ENCODE measurements around the gene STX12.
"Not testable (repeated sequence)": the region's sequence is repeated elsewhere in the genome, so short reads cannot be mapped to it uniquely, and the experiment has no call there.

Gene STX12

DNA sequence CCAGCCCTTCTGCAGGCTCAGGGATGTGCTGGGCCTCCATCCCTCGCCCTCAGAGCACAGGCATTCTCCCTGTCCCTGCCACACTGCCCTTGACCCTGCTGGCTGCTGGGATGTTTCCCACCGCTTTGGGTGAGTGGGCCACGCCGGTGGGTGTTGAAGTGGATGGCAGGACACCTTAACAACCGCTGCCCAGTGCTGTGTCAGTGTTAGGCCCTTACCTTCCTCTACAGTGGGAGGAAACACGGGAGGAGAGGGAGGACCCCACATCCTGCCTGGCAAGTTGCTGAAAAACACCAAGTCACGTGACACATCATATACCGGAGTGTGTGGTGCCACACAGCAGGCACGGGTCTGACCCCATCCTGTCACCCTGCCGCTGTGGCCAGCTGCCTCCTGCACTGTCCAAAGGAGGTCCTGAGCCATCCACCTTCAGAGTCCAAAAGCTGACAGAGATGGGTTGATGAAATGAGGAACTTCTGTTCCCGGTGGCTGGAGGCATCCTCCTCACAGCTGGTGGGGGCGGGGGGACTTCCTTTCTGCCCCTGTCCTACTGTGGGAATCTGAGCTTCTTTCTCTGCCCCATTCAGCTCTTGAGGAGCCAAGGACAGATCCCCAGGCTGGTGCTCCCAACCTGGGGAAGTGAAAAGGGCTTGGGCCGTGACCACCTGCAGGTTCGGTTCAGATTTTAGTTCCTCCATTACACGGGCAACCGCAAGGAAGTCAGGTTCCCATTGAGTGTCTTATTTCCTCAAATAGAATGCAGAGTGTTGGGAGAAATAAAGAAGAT, 96.1 kb downstream of the STX12 start:
- DNase-seq (ENCODE audit: low spot score): peak; percentile 43

DNA sequence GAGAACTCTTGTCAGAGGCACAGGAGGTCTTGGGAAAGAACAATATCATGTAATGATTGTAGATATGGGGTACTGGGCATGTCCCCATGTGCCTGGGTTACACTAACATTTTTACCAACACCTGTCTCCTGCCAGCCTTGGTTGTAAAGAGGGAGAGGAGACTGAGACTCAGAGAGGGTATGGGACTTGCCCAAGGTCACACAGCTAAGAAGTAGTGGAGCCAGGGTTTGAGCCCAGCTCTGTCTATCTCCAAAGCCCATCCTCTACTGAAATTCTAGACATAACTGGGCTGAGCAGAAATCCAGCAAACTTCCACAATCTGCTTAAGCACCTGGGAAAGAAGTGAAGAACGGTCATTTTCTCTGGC, 96.7 kb downstream of the STX12 start:
- DNase-seq (ENCODE audit: low spot score): no peak

DNA sequence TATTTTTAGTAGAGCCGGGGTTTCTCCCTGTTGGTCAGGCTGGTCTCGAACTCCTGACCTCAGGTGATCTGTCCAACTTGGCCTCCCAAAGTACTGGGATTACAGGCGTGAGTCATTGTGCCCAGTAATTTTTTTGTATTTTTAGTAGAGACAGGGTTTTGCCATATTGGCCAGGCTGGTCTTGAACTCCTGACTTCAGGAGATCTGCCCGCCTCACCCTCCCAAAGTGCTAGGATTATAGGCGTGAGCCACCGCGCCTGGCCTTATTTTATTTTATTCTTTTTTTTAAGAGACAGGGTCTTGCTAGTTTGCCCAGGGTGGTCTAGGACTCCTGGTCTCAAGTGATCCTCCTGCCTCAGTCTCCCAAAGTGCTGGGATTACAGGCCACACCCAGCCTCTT, 98.1 kb downstream of the STX12 start:
- not testable (repeated sequence) for DNase-seq (ENCODE audit: low spot score)

DNA sequence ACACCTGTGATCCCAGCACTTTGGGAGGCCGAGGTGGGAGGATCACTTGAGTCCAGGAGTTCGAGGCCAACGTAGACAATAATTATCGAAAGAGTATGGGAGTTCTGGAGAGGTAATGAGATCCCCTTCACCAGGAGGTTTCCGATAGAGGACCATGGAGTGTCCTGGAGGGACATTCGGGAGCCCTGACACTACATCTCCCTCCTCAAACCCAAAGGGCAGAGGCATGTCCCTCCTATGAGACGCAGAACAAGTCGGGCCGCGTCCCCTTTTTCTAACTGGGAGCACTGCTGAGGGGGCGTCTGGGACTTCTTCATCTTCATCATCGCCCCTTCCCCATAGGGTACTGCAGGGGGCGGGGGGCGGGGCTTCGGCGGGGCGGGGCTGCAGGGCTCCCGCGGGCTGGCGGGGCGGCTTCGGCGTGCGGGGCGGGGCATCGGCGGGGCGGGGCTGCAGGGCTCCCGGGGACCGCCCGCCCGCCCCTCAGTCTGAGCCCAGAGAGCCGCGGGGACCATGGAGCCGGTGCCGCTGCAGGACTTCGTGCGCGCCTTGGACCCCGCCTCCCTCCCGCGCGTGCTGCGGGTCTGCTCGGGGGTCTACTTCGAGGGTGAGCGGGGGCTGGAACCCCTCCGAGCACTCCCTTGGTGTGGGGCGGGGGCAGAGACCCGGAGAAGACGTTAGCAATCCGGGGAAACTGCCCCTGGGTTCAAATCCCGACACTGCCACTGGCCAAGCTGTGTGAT, 99.2 kb downstream of the STX12 start, which contains the start of gene THEMIS2:
Gene THEMIS2, plus strand, starts transcription at position 486 of the 743 bp plus-strand sequence. Its CDS starts 28 bp downstream, at position 514.
- peak; percentile 79 for DNase-seq (ENCODE audit: low spot score)

DNA sequence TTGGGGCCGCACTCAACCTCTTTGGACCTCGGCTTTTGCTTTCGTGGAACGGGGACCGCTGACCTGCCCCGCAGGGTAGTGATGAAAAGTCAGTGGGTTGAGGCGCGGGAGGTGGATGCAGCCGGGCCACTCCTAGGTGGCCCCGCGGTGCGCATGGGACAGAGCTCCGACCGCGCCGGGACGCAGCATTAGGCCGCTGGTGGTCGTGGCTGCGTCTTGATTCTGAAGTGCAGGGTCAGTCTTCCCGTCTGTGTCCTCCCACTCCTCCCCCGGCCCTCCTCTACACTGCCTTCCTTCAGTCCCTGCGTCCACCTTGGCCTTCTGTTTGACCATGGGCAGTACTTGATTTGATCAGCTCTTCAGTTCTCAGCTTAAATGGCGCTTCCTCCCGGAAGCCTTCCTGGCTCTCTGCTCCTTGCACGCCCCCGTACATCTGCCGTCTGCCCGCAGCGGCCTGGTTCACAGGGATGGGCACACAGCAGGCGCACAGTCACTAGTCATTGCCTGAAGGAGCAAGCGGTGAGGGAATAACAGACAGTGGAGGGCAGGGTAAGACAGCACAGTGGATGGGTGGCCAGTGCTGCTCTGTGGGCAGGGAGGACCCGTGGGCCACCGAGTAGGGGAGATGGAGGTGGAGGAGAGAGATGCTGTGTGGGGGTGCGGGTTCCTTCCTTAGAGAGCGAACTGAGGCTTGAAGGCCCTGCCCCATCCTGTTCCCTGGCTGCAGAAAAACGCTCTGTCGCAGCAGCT, 100.0 kb downstream of the STX12 start:
- peak; percentile 63 for DNase-seq (ENCODE audit: low spot score)

DNA sequence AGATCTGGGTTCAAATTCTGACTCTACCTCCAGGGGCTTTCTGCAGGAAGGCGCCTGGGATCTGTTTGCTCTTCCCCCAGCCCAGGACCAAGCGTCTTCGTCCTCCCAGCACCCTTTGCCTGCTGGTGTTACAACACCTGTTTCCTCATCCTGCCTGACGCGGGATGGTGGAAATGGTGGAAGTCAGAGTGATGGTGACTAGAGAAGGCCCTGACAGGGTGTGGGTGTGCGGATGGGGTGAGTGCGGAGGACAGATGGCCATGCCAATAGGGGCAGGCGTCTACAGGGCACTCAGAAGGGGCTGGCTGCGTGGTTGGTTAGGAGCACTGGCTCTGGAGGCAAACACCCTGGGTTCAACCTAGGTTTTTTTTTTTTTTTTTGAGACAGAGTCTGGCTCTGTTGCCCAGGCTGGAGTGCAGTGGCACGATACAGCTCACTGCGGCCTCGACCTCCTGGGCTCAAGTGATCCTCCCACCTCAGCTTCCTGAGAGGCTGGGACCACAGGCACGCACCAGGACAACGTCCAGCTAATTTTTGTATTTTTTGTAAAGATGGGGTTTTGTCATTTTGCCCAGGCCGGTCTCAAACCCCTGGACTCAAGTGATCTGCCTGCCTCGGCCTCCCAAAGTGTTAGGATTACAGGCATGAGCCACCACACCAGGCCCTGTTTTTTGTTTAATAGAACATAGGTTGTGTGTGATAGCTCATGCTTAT, 100.8 kb downstream of the STX12 start:
- DNase-seq (ENCODE audit: low spot score): no peak
